ENCODE data around the gene NIT2. TPM values are rescaled to one million over a fixed set of nuclear protein-coding genes. Genes with fewer than 3 reads are reported as not detected.

The NIT2 gene, protein sequence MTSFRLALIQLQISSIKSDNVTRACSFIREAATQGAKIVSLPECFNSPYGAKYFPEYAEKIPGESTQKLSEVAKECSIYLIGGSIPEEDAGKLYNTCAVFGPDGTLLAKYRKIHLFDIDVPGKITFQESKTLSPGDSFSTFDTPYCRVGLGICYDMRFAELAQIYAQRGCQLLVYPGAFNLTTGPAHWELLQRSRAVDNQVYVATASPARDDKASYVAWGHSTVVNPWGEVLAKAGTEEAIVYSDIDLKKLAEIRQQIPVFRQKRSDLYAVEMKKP
- total RNA-seq (10 to 100 TPM; 30.8 to 40.8 TPM), polyA plus RNA-seq (ENCODE audit: insufficient read length in 6 of 6) (10 to 100 TPM; 44.9 to 55.8 (median 46.4) TPM)
- long read RNA-seq, donor 1, full-length matches to known transcripts, result 19 of 27 reads
- long read RNA-seq, donor 1, partial matches to known transcripts, result 8 of 27 reads
- long read RNA-seq, donor 1, other reads (novel, unspliced or antisense), result 0 of 27 reads
- long read RNA-seq, donor 2, full-length matches to known transcripts, result 16 of 91 reads
- long read RNA-seq, donor 2, partial matches to known transcripts, result 63 of 91 reads
- long read RNA-seq, donor 2, other reads (novel, unspliced or antisense), result 12 of 91 reads
- long read RNA-seq, donor 3, full-length matches to known transcripts, result 27 of 33 reads
- long read RNA-seq, donor 3, partial matches to known transcripts, result 6 of 33 reads
- long read RNA-seq, donor 3, other reads (novel, unspliced or antisense), result 0 of 33 reads
- long read RNA-seq, donor 4, full-length matches to known transcripts, result 26 of 32 reads
- long read RNA-seq, donor 4, partial matches to known transcripts, result 1 of 32 reads
- long read RNA-seq, donor 4, other reads (novel, unspliced or antisense), result 5 of 32 reads
- long read RNA-seq, donor 5, full-length matches to known transcripts, result 16 of 44 reads
- long read RNA-seq, donor 5, partial matches to known transcripts, result 17 of 44 reads
- long read RNA-seq, donor 5, other reads (novel, unspliced or antisense), result 11 of 44 reads
- long read RNA-seq, donor 6, full-length matches to known transcripts, result 16 of 31 reads
- long read RNA-seq, donor 6, partial matches to known transcripts, result 15 of 31 reads
- long read RNA-seq, donor 6, other reads (novel, unspliced or antisense), result 0 of 31 reads
- long read RNA-seq, donor 7, full-length matches to known transcripts, result 17 of 25 reads
- long read RNA-seq, donor 7, partial matches to known transcripts, result 0 of 25 reads
- long read RNA-seq, donor 7, other reads (novel, unspliced or antisense), result 8 of 25 reads
- long read RNA-seq, donor 8, full-length matches to known transcripts, result 13 of 54 reads
- long read RNA-seq, donor 8, partial matches to known transcripts, result 31 of 54 reads
- long read RNA-seq, donor 8, other reads (novel, unspliced or antisense), result 10 of 54 reads
- long read RNA-seq, donor 9, full-length matches to known transcripts, result 1 of 1 reads
- long read RNA-seq, donor 9, partial matches to known transcripts, result 0 of 1 reads
- long read RNA-seq, donor 9, other reads (novel, unspliced or antisense), result 0 of 1 reads
- long read RNA-seq, donor 10, full-length matches to known transcripts, result 43 of 52 reads
- long read RNA-seq, donor 10, partial matches to known transcripts, result 2 of 52 reads
- long read RNA-seq, donor 10, other reads (novel, unspliced or antisense), result 7 of 52 reads
- long read RNA-seq, donor 11, full-length matches to known transcripts, result 21 of 50 reads
- long read RNA-seq, donor 11, partial matches to known transcripts, result 29 of 50 reads
- long read RNA-seq, donor 11, other reads (novel, unspliced or antisense), result 0 of 50 reads
- long read RNA-seq, donor 12, full-length matches to known transcripts, result 9 of 45 reads
- long read RNA-seq, donor 12, partial matches to known transcripts, result 15 of 45 reads
- long read RNA-seq, donor 12, other reads (novel, unspliced or antisense), result 21 of 45 reads

GRCh38 chr3:100334488-100335351, at the start of gene NIT2:
TSS of gene NIT2 (plus strand) at chr3:100334757. CDS start at chr3:100334792, 35 bp downstream.
- Histone ChIP-seq H3K27me3 (no peaks in the 10 kb centered on the region), H3K4me3 (peak within 1 kb of the TSS; percentile 48 to 66), H3K9me3 (no peaks in the 10 kb centered on the region), H3K36me3 (peaks cover 0 to 9% of the 10 kb centered on the region in 2 donors), H3K4me1 (peaks cover 0 to 20% of the 10 kb centered on the region in 2 donors), H3K27ac (peak within 1 kb of the TSS; percentile 66 to 80)
- peak; percentile 72 to 97 (median 90) for DNase-seq
- TF ChIP-seq, protein P1, sequence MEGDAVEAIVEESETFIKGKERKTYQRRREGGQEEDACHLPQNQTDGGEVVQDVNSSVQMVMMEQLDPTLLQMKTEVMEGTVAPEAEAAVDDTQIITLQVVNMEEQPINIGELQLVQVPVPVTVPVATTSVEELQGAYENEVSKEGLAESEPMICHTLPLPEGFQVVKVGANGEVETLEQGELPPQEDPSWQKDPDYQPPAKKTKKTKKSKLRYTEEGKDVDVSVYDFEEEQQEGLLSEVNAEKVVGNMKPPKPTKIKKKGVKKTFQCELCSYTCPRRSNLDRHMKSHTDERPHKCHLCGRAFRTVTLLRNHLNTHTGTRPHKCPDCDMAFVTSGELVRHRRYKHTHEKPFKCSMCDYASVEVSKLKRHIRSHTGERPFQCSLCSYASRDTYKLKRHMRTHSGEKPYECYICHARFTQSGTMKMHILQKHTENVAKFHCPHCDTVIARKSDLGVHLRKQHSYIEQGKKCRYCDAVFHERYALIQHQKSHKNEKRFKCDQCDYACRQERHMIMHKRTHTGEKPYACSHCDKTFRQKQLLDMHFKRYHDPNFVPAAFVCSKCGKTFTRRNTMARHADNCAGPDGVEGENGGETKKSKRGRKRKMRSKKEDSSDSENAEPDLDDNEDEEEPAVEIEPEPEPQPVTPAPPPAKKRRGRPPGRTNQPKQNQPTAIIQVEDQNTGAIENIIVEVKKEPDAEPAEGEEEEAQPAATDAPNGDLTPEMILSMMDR (IDR thresholded peaks at IDR 0.05), result no peak
- intact Hi-C loops (cut with DNase I), result no loop called here
- ATAC-seq, result peak; percentile 98

GRCh38 chr3:100288288-100288894, 46.2 kb upstream of the NIT2 start:
- ATAC-seq, result no peak
- no peaks in the 10 kb centered on the region for H3K27me3 ChIP-seq
- no peak overlapping the region for H3K4me3 ChIP-seq
- no peaks in the 10 kb centered on the region for H3K4me1 ChIP-seq
- TF ChIP-seq, protein P1 (IDR thresholded peaks at IDR 0.05), result no peak
- no peaks in the 10 kb centered on the region for H3K9me3 ChIP-seq
- intact Hi-C loops (cut with DNase I), result no loop called here
- H3K36me3 ChIP-seq, result peaks cover 0 to 81% of the 10 kb centered on the region in 2 donors
- no peak for DNase-seq
- H3K27ac ChIP-seq, result no peak overlapping the region

GRCh38 chr3:100289339-100289738, 45.2 kb upstream of the NIT2 start:
- H3K4me1 ChIP-seq, result no peaks in the 10 kb centered on the region
- peaks cover 0 to 83% of the 10 kb centered on the region in 2 donors for H3K36me3 ChIP-seq
- no peaks in the 10 kb centered on the region for H3K27me3 ChIP-seq
- H3K9me3 ChIP-seq, result no peaks in the 10 kb centered on the region
- intact Hi-C loops (cut with DNase I), result no loop called here
- peak in 1 of 4 donors; percentile 7 for DNase-seq
- H3K4me3 ChIP-seq, result no peak overlapping the region
- no peak overlapping the region for H3K27ac ChIP-seq
- TF ChIP-seq, protein P1 (IDR thresholded peaks at IDR 0.05), result no peak
- ATAC-seq, result no peak
